SK-N-SH (cell line): ENCODE measurements around the gene IL10RA. TPM values are rescaled to one million over a fixed set of nuclear protein-coding genes. Genes with fewer than 3 reads are reported as not detected.

ENCODE experiments used
- CTCF ChIA-PET: fragments of 300-600, 350-600 bp; formaldehyde crosslinking; extraction: SDS; loops from one replicate; lab custom pipeline; 2021; lab: Yijun Ruan, JAX
- POLR2A ChIA-PET: fragments of 350-600 bp; sonication (Branson Sonifier 250); formaldehyde crosslinking; extraction: SDS; loops from one replicate; lab custom pipeline; 2020; ENCODE audit warnings: antibody characterized with exemption, inconsistent platforms; lab: Yijun Ruan, JAX
- DNase-seq: peaks from one replicate; pipeline ENCODE4 v3.0.0; 2012
- H2AFZ ChIP-seq: fragments of 200-600 bp; sonication (generic); 2 replicates; pipeline ENCODE4 v1.8.1; 2016; ENCODE audit warnings: antibody characterized with exemption, mild to moderate bottlenecking, low read depth
- H3F3A ChIP-seq: fragments of 200-600 bp; sonication (generic); replicated peaks from 2 replicates; pipeline ENCODE3; 2016; ENCODE audit warnings: antibody characterized with exemption, mild to moderate bottlenecking; ENCODE audit not compliant: insufficient read depth
- H3K27ac ChIP-seq, 2 experiments: fragments of 200-500 bp in 1 of 2; fragments of 200-600 bp in 1 of 2; sonication (Bioruptor generic) in 1 of 2; sonication (generic), shearing (Covaris generic) in 1 of 2; 2 replicates each; pipeline versions ENCODE4 v1.5.1 to v1.6.1; 2014 to 2016; ENCODE audit warnings: low read depth in 2 of 2, inconsistent platforms in 1 of 2, low read length in 1 of 2, mild to moderate bottlenecking in 1 of 2, mixed read lengths in 1 of 2
- H3K27me3 ChIP-seq: fragments of 200-600 bp; sonication (generic), shearing (Covaris generic); 2 replicates; pipeline ENCODE4 v1.6.1; 2016; ENCODE audit warnings: mixed run types; ENCODE audit not compliant: insufficient read depth
- H3K36me3 ChIP-seq, 2 experiments: fragments of 200-500 bp in 1 of 2; fragments of 200-600 bp in 1 of 2; sonication (Bioruptor generic) in 1 of 2; sonication (generic) in 1 of 2; replicated peaks in 1 of 2; 2 replicates each; pipeline versions ENCODE3 to v1.5.1; 2014 to 2016; ENCODE audit warnings: low read length in 1 of 2, mild to moderate bottlenecking in 1 of 2; ENCODE audit not compliant: insufficient read depth in 2 of 2, control insufficient read depth in 1 of 2
- H3K4me1 ChIP-seq, 2 experiments: fragments of 200-500 bp in 1 of 2; fragments of 200-600 bp in 1 of 2; sonication (Bioruptor generic) in 1 of 2; sonication (generic), shearing (Covaris generic) in 1 of 2; 2 replicates each; pipeline versions ENCODE4 v1.5.1 to v1.6.1; 2014 to 2016; ENCODE audit warnings: low read depth in 1 of 2, low read length in 1 of 2, mixed run types in 1 of 2; ENCODE audit not compliant: insufficient read depth in 2 of 2, control insufficient read depth in 1 of 2
- H3K4me2 ChIP-seq: fragments of 200-600 bp; sonication (generic), shearing (Covaris generic); 2 replicates; pipeline ENCODE4 v1.6.1; 2017; ENCODE audit warnings: mixed run types
- H3K4me3 ChIP-seq, 2 experiments: fragments of 200-500 bp in 1 of 2; fragments of 200-600 bp in 1 of 2; sonication (Bioruptor generic) in 1 of 2; sonication (generic), shearing (Covaris generic) in 1 of 2; 2 replicates each; pipeline versions ENCODE4 v1.5.1 to v1.8.1; 2014 to 2016; ENCODE audit warnings: low read depth in 2 of 2, inconsistent platforms in 1 of 2, low read length in 1 of 2, mild to moderate bottlenecking in 1 of 2, mixed read lengths in 1 of 2, moderate library complexity in 1 of 2
- H3K79me2 ChIP-seq: fragments of 200-600 bp; sonication (generic); 2 replicates; pipeline ENCODE4 v1.8.1; 2017; ENCODE audit warnings: mild to moderate bottlenecking; ENCODE audit not compliant: insufficient read depth
- H3K9ac ChIP-seq: fragments of 200-600 bp; sonication (generic); 2 replicates; pipeline ENCODE4 v1.6.1; 2017; ENCODE audit warnings: mixed run types
- H3K9me2 ChIP-seq: fragments of 200-600 bp; sonication (generic); 2 replicates; pipeline ENCODE4 v1.6.1; 2017; ENCODE audit warnings: mixed run types
- H3K9me3 ChIP-seq: fragments of 200-600 bp; sonication (generic); 2 replicates; pipeline ENCODE4 v1.6.1; 2017; ENCODE audit warnings: mixed run types, mild to moderate bottlenecking, moderate library complexity
- H4K20me1 ChIP-seq: fragments of 200-600 bp; sonication (generic); 2 replicates; pipeline ENCODE4 v1.6.1; 2017; ENCODE audit warnings: mild to moderate bottlenecking, mixed run types; ENCODE audit not compliant: insufficient read depth
- CHD2 ChIP-seq: fragments of 150-350 bp; IDR thresholded peaks from 2 replicates; pipeline ENCODE4 v1.6.1; 2018; ENCODE audit warnings: low read length; ENCODE audit not compliant: partially characterized antibody
- ELF1 ChIP-seq: IDR thresholded peaks from 2 replicates; pipeline ENCODE4 v1.4.0; 2012
- EP300 ChIP-seq, 2 experiments: IDR thresholded peaks; 2 replicates each; pipeline versions ENCODE4 v1.4.0 to v1.6.1; 2012; ENCODE audit warnings: borderline replicate concordance in 1 of 2, low read depth in 1 of 2, low read length in 1 of 2
- EZH2phosphoT487 ChIP-seq: fragments of 200-600 bp; sonication (generic); IDR thresholded peaks from 2 replicates; pipeline ENCODE4 v1.6.1; 2017; ENCODE audit warnings: low read depth, mixed run types, mild to moderate bottlenecking, antibody characterized with exemption, moderate library complexity, borderline replicate concordance
- FOXM1 ChIP-seq: IDR thresholded peaks from 2 replicates; pipeline ENCODE4 v1.4.0; 2012; ENCODE audit warnings: low read depth, mild to moderate bottlenecking
- JUND ChIP-seq: IDR thresholded peaks from 2 replicates; pipeline ENCODE4 v1.4.0; 2012
- POLR2AphosphoS5 ChIP-seq: IDR thresholded peaks from 2 replicates; pipeline ENCODE4 v1.6.1; 2012; ENCODE audit warnings: low read depth, low read length
- RFX5 ChIP-seq: IDR thresholded peaks from 2 replicates; pipeline ENCODE4 v1.6.1; 2012; ENCODE audit warnings: mild to moderate bottlenecking, improper control_type of control experiment, low read length
- SIN3A ChIP-seq: IDR thresholded peaks from 2 replicates; pipeline ENCODE4 v1.6.1; 2012; ENCODE audit warnings: low read depth, mild to moderate bottlenecking, low read length, moderate library complexity, borderline replicate concordance
- SMC3 ChIP-seq: IDR thresholded peaks from 2 replicates; pipeline ENCODE4 v1.6.1; 2012; ENCODE audit warnings: low read depth, low read length, improper control_type of control experiment
- TAF1 ChIP-seq: IDR thresholded peaks from 2 replicates; pipeline ENCODE4 v1.6.1; 2012; ENCODE audit warnings: low read depth, mild to moderate bottlenecking, low read length, moderate library complexity, borderline replicate concordance
- TCF12 ChIP-seq: IDR thresholded peaks from 2 replicates; pipeline ENCODE4 v1.4.0; 2012
- YY1 ChIP-seq: IDR thresholded peaks from 2 replicates; pipeline ENCODE4 v1.4.0; 2012; ENCODE audit warnings: low read depth, mild to moderate bottlenecking
- WGBS: methylation state at CpG from one replicate; pipeline ENCODE4 v1.1.6; 2017; ENCODE audit warnings: low lambda C conversion rate; 5-methylcytosine and 5-hydroxymethylcytosine counted together
- polyA plus RNA-seq, 3 experiments: library from polyadenylated mRNA; depleted of rRNA; stranded (reverse); fragments of >200 nt; gene quantifications; 2 replicates each; pipeline ENCODE4 v1.2.3, GENCODE V29; 2012
- TF ChIP-seq, protein P1 (sequence below): fragments of 150-350 bp; IDR thresholded peaks from 2 replicates; pipeline ENCODE4 v1.6.1; 2017; ENCODE audit warnings: antibody characterized with exemption, low read length, low read depth, borderline replicate concordance
- TF ChIP-seq, protein P2 (sequence below): IDR thresholded peaks from 2 replicates; pipeline ENCODE4 v1.6.1; 2012; ENCODE audit warnings: mild to moderate bottlenecking, low read depth, low read length, moderate library complexity
- TF ChIP-seq, protein P3 (sequence below): fragments of 150-350 bp; IDR thresholded peaks from 2 replicates; pipeline ENCODE4 v1.6.1; 2016; ENCODE audit warnings: mild to moderate bottlenecking, low read depth, low read length
- TF ChIP-seq, protein P4 (sequence below): IDR thresholded peaks from 2 replicates; pipeline ENCODE4; 2012

The IL10RA gene
- polyA plus RNA-seq, 1 of the 3 experiments (the other 2 are of a cell fraction) = not detected

DNA sequence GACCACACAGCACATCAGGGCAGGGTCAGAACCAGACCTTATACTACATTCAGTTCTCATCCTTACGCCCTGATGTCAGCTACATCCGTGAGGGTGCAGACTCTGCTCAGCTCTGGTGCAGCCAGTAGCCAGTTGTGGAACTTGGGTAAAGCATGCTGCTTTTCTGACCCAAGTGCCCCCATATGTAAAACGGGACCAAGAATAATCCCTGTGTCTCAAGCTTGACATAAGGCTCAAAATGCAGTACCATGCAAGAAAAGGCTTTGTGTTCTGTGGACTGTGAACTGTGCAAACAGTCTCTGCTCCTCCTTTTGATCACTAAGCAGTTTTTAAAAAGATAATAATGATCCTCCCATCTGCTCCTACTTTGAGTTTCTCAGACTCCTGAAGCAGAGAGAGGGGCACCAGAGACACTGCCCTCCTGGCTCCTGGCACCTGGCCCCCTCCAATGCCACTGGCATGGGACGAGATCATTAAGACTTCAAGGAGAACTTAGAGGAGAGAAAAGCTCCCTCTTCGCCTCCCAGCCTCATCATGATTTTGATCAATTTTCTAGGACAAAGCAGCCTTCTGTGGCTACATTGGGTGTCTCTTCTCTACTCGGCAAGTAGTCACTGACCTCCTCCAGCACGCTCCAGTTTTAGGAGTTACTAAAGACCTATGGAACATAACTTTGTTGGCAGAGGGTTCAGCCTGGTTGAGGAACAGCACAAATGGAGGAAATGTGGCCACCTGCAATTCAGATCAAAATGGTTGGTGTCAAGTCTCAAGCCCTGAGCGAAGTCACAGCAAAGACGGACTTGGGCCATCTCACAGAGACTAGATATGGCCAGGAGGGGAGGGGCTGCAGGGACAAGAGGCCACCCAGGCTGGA, 23.9 kb downstream of the IL10RA start:
- H3K4me2 ChIP-seq = no peak overlapping the region
- no peaks in the 10 kb centered on the region for H4K20me1 ChIP-seq
- no peak overlapping the region for H3K4me3 ChIP-seq
- H3K9ac ChIP-seq = no peak overlapping the region
- CTCF ChIA-PET = no interaction called here
- H3K36me3 ChIP-seq = no peaks in the 10 kb centered on the region
- H3F3A ChIP-seq = no peaks in the 10 kb centered on the region
- WGBS = 31% methylated on average over 9 of the region's 9 CpGs
- H3K79me2 ChIP-seq = no peaks in the 10 kb centered on the region
- no peak overlapping the region for H2AFZ ChIP-seq
- H3K27ac ChIP-seq = no peak overlapping the region
- DNase-seq = no peak
- POLR2A ChIA-PET = no interaction called here
- no peaks in the 10 kb centered on the region; the same call in 1 of the 2 replicates for H3K27me3 ChIP-seq
- TF ChIP-seq TAF1 (no peak), RFX5 (no peak), SMC3 (no peak), CHD2 (no peak), JUND (no peak), EZH2phosphoT487 (no peak), POLR2AphosphoS5 (no peak), SIN3A (no peak), FOXM1 (no peak), TCF12 (no peak), EP300 (IDR thresholded peaks at IDR 0.05; ENCODE audit: borderline replicate concordance in 1 of 2, low read depth in 1 of 2, low read length in 1 of 2) (no peak), YY1 (no peak), ELF1 (no peak)
- TF ChIP-seq, protein P1, sequence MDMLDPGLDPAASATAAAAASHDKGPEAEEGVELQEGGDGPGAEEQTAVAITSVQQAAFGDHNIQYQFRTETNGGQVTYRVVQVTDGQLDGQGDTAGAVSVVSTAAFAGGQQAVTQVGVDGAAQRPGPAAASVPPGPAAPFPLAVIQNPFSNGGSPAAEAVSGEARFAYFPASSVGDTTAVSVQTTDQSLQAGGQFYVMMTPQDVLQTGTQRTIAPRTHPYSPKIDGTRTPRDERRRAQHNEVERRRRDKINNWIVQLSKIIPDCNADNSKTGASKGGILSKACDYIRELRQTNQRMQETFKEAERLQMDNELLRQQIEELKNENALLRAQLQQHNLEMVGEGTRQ = no peak
- TF ChIP-seq, protein P2, sequence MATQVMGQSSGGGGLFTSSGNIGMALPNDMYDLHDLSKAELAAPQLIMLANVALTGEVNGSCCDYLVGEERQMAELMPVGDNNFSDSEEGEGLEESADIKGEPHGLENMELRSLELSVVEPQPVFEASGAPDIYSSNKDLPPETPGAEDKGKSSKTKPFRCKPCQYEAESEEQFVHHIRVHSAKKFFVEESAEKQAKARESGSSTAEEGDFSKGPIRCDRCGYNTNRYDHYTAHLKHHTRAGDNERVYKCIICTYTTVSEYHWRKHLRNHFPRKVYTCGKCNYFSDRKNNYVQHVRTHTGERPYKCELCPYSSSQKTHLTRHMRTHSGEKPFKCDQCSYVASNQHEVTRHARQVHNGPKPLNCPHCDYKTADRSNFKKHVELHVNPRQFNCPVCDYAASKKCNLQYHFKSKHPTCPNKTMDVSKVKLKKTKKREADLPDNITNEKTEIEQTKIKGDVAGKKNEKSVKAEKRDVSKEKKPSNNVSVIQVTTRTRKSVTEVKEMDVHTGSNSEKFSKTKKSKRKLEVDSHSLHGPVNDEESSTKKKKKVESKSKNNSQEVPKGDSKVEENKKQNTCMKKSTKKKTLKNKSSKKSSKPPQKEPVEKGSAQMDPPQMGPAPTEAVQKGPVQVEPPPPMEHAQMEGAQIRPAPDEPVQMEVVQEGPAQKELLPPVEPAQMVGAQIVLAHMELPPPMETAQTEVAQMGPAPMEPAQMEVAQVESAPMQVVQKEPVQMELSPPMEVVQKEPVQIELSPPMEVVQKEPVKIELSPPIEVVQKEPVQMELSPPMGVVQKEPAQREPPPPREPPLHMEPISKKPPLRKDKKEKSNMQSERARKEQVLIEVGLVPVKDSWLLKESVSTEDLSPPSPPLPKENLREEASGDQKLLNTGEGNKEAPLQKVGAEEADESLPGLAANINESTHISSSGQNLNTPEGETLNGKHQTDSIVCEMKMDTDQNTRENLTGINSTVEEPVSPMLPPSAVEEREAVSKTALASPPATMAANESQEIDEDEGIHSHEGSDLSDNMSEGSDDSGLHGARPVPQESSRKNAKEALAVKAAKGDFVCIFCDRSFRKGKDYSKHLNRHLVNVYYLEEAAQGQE = no peak
- TF ChIP-seq, protein P3, sequence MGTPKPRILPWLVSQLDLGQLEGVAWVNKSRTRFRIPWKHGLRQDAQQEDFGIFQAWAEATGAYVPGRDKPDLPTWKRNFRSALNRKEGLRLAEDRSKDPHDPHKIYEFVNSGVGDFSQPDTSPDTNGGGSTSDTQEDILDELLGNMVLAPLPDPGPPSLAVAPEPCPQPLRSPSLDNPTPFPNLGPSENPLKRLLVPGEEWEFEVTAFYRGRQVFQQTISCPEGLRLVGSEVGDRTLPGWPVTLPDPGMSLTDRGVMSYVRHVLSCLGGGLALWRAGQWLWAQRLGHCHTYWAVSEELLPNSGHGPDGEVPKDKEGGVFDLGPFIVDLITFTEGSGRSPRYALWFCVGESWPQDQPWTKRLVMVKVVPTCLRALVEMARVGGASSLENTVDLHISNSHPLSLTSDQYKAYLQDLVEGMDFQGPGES = no peak
- TF ChIP-seq, protein P4, sequence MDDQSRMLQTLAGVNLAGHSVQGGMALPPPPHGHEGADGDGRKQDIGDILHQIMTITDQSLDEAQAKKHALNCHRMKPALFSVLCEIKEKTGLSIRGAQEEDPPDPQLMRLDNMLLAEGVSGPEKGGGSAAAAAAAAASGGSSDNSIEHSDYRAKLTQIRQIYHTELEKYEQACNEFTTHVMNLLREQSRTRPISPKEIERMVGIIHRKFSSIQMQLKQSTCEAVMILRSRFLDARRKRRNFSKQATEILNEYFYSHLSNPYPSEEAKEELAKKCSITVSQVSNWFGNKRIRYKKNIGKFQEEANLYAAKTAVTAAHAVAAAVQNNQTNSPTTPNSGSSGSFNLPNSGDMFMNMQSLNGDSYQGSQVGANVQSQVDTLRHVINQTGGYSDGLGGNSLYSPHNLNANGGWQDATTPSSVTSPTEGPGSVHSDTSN = no peak
- no peaks in the 10 kb centered on the region for H3K4me1 ChIP-seq
- H3K9me3 ChIP-seq = no peaks in the 10 kb centered on the region
- no peaks in the 10 kb centered on the region for H3K9me2 ChIP-seq
